NB4 (cell line): ENCODE measurements around the gene SEZ6L2.

Source experiments
- POLR2A ChIP-seq: IDR thresholded peaks from 2 replicates; pipeline ENCODE4 v1.6.1; 2011; ENCODE audit warnings: mild to moderate bottlenecking; ENCODE audit not compliant: insufficient read length; ENCODE audit errors: extremely low read depth
- TF ChIP-seq, protein P1 (sequence below): IDR thresholded peaks from one replicate; pipeline ENCODE4 v1.5.1; 2012; ENCODE audit warnings: low read depth, low read length

DNA sequence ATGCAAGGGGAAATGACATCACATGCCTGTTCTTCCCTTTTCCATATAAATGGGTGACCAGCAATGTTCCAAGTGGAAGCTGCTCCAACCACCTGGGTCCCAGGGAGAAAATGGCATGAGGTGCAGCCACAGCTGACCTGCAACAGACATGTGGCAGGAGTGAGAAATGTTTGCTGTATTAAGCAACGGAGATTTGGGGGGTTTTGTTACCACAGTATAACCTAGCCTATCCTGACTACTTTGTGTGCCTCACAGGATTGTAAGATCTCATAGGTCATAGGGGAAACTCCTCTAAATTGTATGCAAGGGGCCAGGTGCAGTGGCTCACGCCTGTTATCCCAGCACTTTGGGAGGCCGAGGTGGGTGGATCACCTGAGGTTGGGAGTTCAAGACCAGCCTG, 48.4 kb downstream of the SEZ6L2 start:
- TF ChIP-seq POLR2A, result no peak
- TF ChIP-seq, protein P1, sequence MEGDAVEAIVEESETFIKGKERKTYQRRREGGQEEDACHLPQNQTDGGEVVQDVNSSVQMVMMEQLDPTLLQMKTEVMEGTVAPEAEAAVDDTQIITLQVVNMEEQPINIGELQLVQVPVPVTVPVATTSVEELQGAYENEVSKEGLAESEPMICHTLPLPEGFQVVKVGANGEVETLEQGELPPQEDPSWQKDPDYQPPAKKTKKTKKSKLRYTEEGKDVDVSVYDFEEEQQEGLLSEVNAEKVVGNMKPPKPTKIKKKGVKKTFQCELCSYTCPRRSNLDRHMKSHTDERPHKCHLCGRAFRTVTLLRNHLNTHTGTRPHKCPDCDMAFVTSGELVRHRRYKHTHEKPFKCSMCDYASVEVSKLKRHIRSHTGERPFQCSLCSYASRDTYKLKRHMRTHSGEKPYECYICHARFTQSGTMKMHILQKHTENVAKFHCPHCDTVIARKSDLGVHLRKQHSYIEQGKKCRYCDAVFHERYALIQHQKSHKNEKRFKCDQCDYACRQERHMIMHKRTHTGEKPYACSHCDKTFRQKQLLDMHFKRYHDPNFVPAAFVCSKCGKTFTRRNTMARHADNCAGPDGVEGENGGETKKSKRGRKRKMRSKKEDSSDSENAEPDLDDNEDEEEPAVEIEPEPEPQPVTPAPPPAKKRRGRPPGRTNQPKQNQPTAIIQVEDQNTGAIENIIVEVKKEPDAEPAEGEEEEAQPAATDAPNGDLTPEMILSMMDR, result no peak
